Liver (tissue), 3 donors: ENCODE measurements around the gene ZNF518B.

Experiments
- ATF3 ChIP-seq: IDR thresholded peaks from 2 replicates; pipeline ENCODE4 v1.6.1; 2016; ENCODE audit warnings: antibody characterized with exemption
- CTCF ChIP-seq: fragments of 150-350 bp; IDR thresholded peaks from 2 replicates; pipeline ENCODE4 v1.5.1; 2017; ENCODE audit warnings: improper control_type of control experiment, low read depth, low read length; ENCODE audit not compliant: missing input control
- EGR1 ChIP-seq, 2 donors: IDR thresholded peaks; 2 replicates each; pipeline ENCODE4 v1.6.1; 2016 to 2018; ENCODE audit warnings: antibody characterized with exemption in 2 of 2, low read depth in 2 of 2
- GABPA ChIP-seq, 2 donors: IDR thresholded peaks in 1 of 2; conservative IDR thresholded peaks in 1 of 2; 2 replicates each; pipeline ENCODE4 v1.6.1; 2016; ENCODE audit warnings: antibody characterized with exemption in 2 of 2, mild to moderate bottlenecking in 1 of 2, moderate library complexity in 1 of 2
- HNF4G ChIP-seq: IDR thresholded peaks from 2 replicates; pipeline ENCODE4 v1.6.1; 2016; ENCODE audit warnings: antibody characterized with exemption
- MAX ChIP-seq: IDR thresholded peaks from 2 replicates; pipeline ENCODE4 v1.6.1; 2016; ENCODE audit warnings: antibody characterized with exemption
- NR2F2 ChIP-seq: IDR thresholded peaks from 2 replicates; pipeline ENCODE4 v1.6.1; 2016; ENCODE audit warnings: antibody characterized with exemption
- RAD21 ChIP-seq, 2 donors: IDR thresholded peaks; 2 replicates each; pipeline ENCODE4 v1.6.1; 2016; ENCODE audit warnings: antibody characterized with exemption in 2 of 2, mild to moderate bottlenecking in 2 of 2
- REST ChIP-seq: IDR thresholded peaks from 2 replicates; pipeline ENCODE4 v1.6.1; 2016; ENCODE audit warnings: antibody characterized with exemption, mild to moderate bottlenecking
- RXRA ChIP-seq, 2 donors: IDR thresholded peaks; 2 replicates each; pipeline ENCODE4 v1.6.1; 2017 to 2018; ENCODE audit warnings: antibody characterized with exemption in 2 of 2, mild to moderate bottlenecking in 1 of 2
- TAF1 ChIP-seq: conservative IDR thresholded peaks from 2 replicates; pipeline ENCODE4 v1.6.1; 2016; ENCODE audit warnings: antibody characterized with exemption, mild to moderate bottlenecking
- YY1 ChIP-seq: IDR thresholded peaks from 2 replicates; pipeline ENCODE4 v1.6.1; 2016; ENCODE audit warnings: antibody characterized with exemption, mild to moderate bottlenecking
- ZBTB33 ChIP-seq: IDR thresholded peaks from 2 replicates; pipeline ENCODE4 v1.6.1; 2016; ENCODE audit warnings: antibody characterized with exemption
- donor health status: healthy.
- donor health status: healthy.

- TF ChIP-seq MAX (no peak), CTCF (peak; percentile 61), REST (no peak), GABPA (IDR thresholded peaks at IDR 0.05 in 1 of 2, conservative IDR thresholded peaks at IDR 0.05 in 1 of 2) (no peak), RAD21 (IDR thresholded peaks at IDR 0.05) (peak; percentile 86 to 87), EGR1 (IDR thresholded peaks at IDR 0.05; ENCODE audit: low read depth in 2 of 2) (no peak), TAF1 (no peak), YY1 (no peak), ZBTB33 (no peak), NR2F2 (no peak), ATF3 (no peak), HNF4G (no peak), RXRA (IDR thresholded peaks at IDR 0.05) (no peak)
Observed at GRCh38 chr4:10403633-10404445, 53.4 kb downstream of the ZNF518B start.
